Hypothalamus (tissue), 51 donors: Measurements from ENCODE around the gene BCAT1.

ENCODE experiments used
- DNase-seq, 51 donors: peaks; one replicate each; lab custom pipeline; 2025; lab: John Stamatoyannopoulos, UW

BCAT1 gene, protein sequence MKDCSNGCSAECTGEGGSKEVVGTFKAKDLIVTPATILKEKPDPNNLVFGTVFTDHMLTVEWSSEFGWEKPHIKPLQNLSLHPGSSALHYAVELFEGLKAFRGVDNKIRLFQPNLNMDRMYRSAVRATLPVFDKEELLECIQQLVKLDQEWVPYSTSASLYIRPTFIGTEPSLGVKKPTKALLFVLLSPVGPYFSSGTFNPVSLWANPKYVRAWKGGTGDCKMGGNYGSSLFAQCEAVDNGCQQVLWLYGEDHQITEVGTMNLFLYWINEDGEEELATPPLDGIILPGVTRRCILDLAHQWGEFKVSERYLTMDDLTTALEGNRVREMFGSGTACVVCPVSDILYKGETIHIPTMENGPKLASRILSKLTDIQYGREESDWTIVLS

DNA sequence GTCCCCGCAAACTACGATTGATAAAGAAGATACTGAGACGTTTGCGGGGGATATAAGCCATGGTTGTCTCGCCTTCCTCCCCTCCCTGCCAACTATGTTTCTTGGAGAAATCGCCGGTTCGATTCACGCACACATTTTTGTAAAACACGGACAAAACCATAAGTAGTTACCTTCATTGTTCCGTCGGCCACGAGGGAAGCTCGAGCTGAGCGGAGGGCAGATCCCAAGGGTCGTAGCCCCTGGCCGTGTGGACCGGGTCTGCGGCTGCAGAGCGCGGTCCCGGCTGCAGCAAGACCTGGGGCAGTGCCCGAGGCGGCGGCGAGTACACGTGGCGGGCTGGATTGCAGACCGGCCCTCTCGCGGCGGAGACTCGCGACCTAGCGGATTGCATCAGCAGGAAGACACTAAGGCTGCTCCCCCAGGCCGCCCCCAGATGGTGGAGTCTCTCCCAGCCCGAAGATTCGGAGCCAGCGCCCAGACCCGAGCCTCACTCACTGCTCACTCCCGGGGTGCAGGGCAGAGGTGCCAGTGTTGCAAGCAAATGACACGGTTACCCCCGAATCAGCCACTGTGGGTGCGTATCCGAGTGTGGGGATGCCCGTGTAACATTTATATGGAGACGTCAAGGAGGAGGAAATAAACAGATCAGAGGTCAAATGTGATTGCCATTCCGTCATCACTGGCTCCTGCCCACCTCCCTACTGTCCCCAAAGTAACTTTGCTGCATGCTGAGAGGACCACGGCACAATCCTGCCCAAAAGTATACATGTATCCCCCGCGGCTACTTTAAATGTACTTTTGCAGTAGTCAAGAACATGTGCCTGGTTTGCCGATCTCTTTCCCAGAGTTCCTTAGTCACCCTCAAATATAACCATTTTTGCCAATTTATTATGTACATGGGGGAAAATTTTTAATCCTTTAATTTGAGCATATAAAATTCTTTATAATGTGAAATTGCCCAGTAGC lies at the start of gene BCAT1:
Gene BCAT1 (minus strand): TSS at position 345 of the 966 bp plus-strand sequence. CDS start 169 bp downstream, at position 176.
- DNase-seq: peak in 38 of 51 donors; percentile 3 to 61 (median 27)

DNA sequence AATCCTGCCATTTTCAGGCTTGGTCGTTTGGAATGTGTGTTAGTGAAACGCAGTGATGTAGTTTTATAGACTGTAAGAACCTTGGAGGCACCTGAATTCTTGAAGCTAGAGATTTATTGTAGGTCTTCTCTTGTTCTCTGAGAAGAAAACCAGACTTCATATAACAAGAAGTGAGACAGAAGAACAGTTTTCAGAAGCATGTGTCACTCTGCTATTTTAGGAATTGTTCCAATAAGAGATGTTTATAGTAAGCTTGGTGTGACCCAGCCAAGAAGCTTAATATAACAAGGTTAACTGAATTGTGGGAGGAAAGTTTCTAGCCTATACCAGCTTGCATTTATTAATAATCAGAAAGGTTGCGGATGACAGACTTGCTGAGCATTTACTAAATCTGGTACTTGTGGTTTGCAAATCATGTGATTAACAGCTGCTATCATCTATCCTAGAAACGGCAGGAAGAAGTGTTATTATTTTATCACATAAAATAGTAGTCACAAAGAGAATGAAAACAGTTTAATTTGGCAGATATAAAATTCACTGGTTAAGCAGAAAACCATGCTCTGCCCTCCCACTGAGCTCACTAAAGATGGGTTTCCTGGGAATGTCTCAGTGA lies 49.2 kb upstream of the BCAT1 start:
- DNase-seq: peak in 1 of 51 donors; percentile 19

DNA sequence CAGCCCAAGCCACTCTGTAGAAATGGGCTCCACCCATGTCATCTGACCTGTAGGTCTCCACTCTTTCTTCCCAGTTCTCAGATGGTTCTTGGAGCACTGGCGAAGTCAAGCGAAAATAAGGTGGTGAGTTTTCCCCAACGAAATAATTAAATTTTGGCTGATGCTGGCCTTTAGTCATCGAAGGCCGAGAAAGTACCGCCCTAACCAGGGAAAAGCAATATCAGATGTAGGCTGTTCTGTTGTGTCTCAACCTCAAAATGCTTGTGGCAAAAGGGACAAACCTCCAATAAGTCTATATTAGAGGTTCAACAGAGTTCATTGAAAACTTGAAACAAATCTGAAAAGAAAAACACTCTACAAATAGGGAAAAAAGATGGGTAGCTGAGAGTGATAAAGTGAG lies 48.6 kb upstream of the BCAT1 start:
- no peak for DNase-seq

DNA sequence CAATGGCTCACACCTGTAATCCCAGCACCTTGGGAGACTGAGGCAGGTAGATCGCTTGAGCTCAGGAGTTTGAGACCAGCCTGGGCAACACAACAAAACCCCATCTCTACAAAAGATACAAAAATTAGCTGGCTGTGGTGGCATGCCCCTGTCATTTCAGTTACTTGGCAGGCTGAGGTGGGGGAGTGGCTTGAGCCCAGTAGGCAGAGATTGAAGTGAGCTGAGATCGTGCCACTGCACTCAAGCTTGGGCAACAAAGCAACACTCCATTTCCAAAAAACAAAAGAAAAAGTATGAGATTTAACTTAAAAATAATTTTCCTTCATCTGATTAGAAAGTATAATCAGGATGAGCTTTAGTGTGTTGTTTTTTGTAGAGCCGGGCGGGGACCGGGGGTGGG lies 47.9 kb upstream of the BCAT1 start:
- DNase-seq: no peak

GRCh38 chr12:24996102-24996797 lies 47.3 kb upstream of the BCAT1 start:
- no peak for DNase-seq

DNA sequence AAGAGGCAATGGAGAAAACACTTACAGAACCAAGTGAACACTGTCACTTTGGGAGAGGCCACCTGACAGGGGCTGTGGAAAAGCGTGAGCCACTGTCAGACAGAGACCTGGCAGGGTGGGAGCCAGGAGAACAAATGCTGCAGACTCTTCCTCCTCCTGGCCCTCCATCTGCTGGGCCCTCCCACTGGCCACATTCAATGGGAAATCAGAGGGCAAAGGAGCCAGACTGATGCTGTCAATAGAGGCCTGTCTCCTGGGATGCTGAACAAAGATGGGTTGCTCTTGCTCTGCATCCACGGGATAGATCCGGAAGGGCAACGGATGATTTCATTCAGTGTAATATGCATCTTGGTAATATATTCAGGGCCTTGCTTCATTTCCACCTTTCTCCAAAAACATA lies 44.9 kb upstream of the BCAT1 start:
- DNase-seq: no peak

GRCh38 chr12:24991209-24992049 lies 42.5 kb upstream of the BCAT1 start:
- DNase-seq: peak in 3 of 51 donors; percentile 8 to 22 (median 14)

DNA sequence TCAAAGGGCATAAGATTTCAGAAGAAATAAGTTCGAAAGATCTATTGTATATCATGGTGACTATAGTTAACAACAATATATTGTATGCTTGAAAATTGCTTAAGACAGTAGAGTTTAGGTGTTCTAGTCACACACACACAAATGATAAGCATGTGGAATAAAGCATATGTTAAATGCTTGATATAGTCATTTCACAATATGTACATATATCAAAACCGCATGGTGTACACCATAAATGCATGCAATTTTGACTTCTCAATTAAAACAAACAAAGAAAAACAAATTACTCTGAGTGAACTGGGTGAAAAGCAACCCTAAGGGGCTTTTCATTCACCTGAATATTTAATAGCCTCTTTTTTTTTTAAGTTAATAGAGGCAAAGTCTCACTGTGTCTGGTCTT lies 40.3 kb upstream of the BCAT1 start:
- no peak for DNase-seq

- no peak for DNase-seq
Measured at GRCh38 chr12:24982250-24982649, 33.3 kb upstream of the BCAT1 start.

DNA sequence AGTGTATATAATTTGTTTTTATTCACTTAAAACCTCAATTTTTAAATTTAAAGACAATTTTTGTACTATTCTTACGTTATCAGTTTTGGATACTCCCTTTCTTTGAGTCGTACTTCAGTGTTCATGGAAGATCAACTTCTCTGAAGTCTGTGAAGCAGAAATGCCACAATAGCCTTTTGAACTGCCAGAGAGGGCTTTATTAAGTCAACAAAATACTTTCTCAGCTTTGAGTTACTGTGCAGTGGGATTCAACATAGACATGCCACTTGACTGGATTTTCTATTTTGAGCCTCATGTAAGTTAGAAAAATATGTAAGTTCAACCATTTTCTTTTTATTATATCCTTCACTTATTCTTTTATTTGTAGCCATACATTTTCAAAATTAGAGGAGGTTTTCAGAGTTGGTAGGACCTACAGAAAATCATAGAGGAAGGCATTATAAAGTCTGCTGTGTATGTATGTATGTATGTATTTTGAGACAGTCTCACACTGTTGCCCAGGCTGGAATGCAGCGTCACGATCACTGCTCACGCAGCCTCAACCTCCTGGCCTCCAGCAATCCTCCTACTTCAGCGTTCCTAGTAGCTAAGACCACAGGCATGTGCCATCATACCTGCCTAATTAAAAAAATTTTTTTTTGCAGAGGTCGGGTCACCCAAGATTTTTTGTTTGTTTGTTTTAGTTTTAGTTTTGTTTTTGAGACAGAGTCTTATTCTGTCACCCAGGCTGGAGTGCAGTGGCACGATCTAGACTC lies 31.3 kb upstream of the BCAT1 start:
- no peak for DNase-seq

DNA sequence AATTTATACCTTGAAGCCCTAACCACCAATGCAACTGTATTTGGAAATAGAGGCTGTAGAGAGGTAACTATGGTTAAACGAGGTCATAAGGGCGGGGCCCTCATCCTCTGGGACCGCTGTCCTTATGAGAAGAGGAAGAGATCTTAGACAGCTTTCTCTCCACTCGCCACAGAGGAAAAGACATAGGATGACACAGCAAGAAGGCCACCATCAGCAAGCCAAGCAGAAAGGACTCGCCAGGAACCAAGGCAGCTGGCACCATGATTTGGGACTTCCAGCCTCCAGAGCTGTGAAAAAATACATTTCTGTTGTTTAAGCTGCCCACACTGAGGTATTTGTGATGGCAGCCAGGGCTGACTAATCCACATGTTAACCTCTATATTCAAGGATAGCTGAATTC lies 30.4 kb upstream of the BCAT1 start:
- no peak for DNase-seq

GRCh38 chr12:24977711-24978110 lies 28.8 kb upstream of the BCAT1 start:
- DNase-seq: no peak

DNA sequence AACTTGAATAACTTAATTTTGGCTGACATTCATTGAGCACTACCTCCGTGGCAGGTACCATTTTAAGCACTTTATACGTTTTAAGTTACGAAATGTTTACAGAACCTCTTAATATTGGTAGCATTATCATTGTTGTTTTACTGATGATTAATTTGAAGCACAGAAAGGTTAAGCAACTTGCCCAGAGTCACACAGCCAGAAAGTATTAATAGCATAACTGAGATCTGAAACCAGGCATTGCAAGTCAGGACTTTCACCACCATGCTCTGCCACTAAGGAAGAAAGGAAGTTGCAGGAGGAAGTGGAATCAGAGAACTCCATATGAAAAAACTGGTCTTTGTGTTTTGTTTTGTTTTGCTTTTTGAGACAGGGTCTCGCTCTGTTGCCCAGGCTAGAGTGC lies 28.2 kb upstream of the BCAT1 start:
- DNase-seq: no peak

GRCh38 chr12:24975425-24975824 lies 26.5 kb upstream of the BCAT1 start:
- no peak for DNase-seq

DNA sequence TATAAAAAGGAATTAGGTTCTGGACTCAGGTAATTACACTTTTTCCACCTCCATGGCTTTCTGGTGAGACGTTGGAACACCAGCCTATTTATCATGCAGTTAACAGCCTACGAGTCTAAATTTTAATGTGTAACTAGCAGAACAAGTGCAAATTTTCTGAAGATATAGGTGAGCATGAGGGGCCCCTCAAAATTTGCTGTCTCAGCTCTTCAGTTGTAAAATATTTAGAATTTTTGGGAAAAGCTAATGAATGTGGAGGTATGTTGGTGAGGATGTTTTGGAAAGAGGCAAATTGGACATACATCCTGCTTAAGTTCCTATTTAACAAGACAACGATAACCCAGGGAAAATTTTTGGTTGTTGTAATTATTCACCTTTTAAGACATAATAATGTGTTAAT lies 25.3 kb upstream of the BCAT1 start:
- DNase-seq: no peak

GRCh38 chr12:24972078-24972477 lies 23.2 kb upstream of the BCAT1 start:
- no peak for DNase-seq

DNA sequence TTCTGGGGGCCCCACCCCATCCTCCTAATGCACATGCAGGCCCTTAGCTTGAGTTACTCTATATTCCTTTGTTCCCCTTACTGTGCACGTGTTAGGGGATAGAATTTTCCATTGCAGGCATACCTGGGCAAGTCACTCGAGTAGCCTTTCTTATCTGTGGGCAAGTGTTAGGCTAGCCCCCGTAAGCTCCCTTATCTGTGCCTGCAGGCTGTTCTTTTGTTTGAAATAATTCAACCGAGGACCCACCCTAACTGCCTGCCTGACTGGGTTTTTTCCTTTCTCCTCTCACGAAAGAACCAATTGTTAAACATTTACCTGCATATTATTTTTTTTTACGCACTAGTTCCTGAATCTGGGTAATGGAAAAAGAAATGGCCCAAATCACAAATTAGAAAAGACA lies 21.3 kb upstream of the BCAT1 start:
- DNase-seq: no peak

DNA sequence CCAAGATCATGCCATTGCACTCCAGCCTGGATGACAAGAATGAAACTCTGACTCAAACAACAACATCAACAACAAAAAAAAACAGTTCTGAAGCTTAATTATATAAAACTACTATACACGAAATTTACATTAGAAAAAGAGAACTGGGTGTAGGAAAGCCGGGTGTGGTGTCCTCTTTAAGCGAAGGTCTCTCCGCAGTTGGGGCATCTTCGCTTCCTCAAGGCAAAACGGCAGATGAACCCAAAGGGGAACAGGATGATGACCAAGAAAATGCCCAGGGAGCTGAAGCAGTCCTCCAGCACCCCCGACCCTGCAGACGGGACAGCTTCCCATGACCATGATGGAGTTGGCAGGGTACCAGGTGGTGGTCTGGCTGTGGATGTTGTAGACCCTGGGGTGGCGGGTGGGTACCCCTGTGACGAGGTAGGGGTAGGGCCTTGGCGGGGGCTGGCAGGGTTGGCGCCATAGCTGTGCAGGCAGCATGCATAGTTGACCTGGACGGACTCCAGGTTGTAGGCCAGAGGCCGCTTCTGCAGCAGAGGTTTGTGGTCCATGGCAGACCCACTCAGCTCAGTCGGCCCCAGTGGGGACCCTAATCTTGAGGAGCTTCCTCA lies 18.2 kb upstream of the BCAT1 start:
- no peak for DNase-seq
